DOHH2 (cell line): ENCODE results near the gene RARA.

Source experiments
- CTCF ChIP-seq: fragments of 200-600 bp; sonication (generic); IDR thresholded peaks from one replicate; pipeline ENCODE4 v1.5.1; 2014; ENCODE audit warnings: antibody characterized with exemption, mild to moderate bottlenecking, low read depth, low read length; ENCODE audit not compliant: poor library complexity, severe bottlenecking
- EZH2phosphoT487 ChIP-seq: fragments of 200-600 bp; sonication (generic); IDR thresholded peaks from 2 replicates; pipeline ENCODE4 v1.6.1; 2017; ENCODE audit warnings: borderline replicate concordance, mild to moderate bottlenecking, antibody characterized with exemption, low read length, moderate library complexity, mixed read lengths

DNA sequence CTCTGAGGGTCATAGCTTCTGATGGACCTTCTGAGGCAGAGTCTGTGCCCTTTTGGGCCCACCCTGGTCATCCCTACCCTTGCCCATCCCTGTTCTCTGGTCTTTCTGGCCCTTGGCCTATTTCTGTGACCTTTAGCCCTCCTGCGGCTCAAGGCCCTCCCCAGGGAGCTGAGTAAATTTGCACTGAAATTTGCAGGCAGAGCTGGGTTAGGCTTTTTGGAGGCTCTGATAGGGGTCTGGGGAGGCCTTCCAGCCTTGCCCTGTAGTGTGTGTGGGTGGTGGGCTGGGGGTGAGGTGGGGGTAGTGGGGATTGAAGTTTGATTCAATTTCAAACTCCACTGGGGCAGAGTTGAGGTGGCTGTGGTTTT, 17.8 kb downstream of the RARA start:
- TF ChIP-seq EZH2phosphoT487 = no peak
- TF ChIP-seq CTCF = no peak
